Caco-2 (cell line): ENCODE data around the gene TMEM97. TPM values are rescaled to one million over a fixed set of nuclear protein-coding genes. Genes with fewer than 3 reads are reported as not detected.
A peak's percentile ranks its signal among the peaks of the same experiment; 100 is the strongest.

Source experiments
- BruUV-seq: library from RNA; stranded (reverse); fragments of 400-500 nt; replicated peaks from 2 replicates; lab custom pipeline; 2021; lab: Mats Ljungman, UMichigan
- CTCF ChIA-PET: fragments of 300-600 bp; sonication (Branson Sonifier 250); formaldehyde crosslinking; loops from one replicate; lab custom pipeline; 2022; ENCODE audit warnings: antibody characterized with exemption; lab: Charles Lee
- POLR2A ChIA-PET: fragments of 300-600 bp; sonication (Branson Sonifier 250); formaldehyde crosslinking; loops from one replicate; lab custom pipeline; 2022; ENCODE audit warnings: antibody characterized with exemption; lab: Charles Lee
- DNase-seq, 2 experiments: peaks; one replicate each; pipeline versions ENCODE4 v3.0.0 to v3.0.0-alpha.2; 2020 to 2022
- H3K27me3 ChIP-seq: replicated peaks from 2 replicates; pipeline ENCODE4 v1.6.0; 2011; ENCODE audit warnings: low read length; ENCODE audit not compliant: control insufficient read depth, insufficient read depth
- H3K36me3 ChIP-seq: 2 replicates; pipeline ENCODE4 v1.5.1; 2011; ENCODE audit warnings: low read length; ENCODE audit not compliant: control insufficient read depth, insufficient read depth
- H3K4me1 ChIP-seq: fragments of 250-450 bp; sonication (Bioruptor Pico); 2 replicates; pipeline ENCODE4 v1.5.1; 2020; ENCODE audit warnings: mild to moderate bottlenecking
- H3K4me3 ChIP-seq: 2 replicates; pipeline ENCODE4 v1.5.1; 2011; ENCODE audit warnings: low read depth, mild to moderate bottlenecking, control low read depth, low read length
- H3K9me3 ChIP-seq: fragments of 250-450 bp; sonication (Bioruptor Pico); 2 replicates; pipeline ENCODE4 v1.5.1; 2020; ENCODE audit warnings: mild to moderate bottlenecking, moderate library complexity
- H3K27ac Mint-ChIP-seq: one replicate; pipeline ENCODE4 v1.8.0; 2022; ENCODE audit warnings: mixed read lengths; ENCODE audit not compliant: unreplicated experiment
- H3K27me3 Mint-ChIP-seq: one replicate; pipeline ENCODE4 v1.8.0; 2022; ENCODE audit warnings: mixed read lengths; ENCODE audit not compliant: insufficient read depth, unreplicated experiment
- H3K36me3 Mint-ChIP-seq: one replicate; pipeline ENCODE4 v1.8.0; 2022; ENCODE audit warnings: mild to moderate bottlenecking, mixed read lengths; ENCODE audit not compliant: insufficient read depth, unreplicated experiment
- H3K4me1 Mint-ChIP-seq: one replicate; pipeline ENCODE4 v1.8.0; 2022; ENCODE audit warnings: low read depth, mixed read lengths; ENCODE audit not compliant: unreplicated experiment
- H3K4me3 Mint-ChIP-seq: one replicate; pipeline ENCODE4 v1.8.0; 2022; ENCODE audit warnings: mild to moderate bottlenecking, moderate library complexity, mixed read lengths; ENCODE audit not compliant: unreplicated experiment
- H3K9me3 Mint-ChIP-seq: one replicate; pipeline ENCODE4 v1.8.0; 2022; ENCODE audit warnings: mixed read lengths; ENCODE audit not compliant: unreplicated experiment
- CTCF ChIP-seq, 2 experiments: fragments of 200-600 bp in 1 of 2; IDR thresholded peaks; 1 replicate in 1 of 2; 2 replicates in 1 of 2; pipeline versions ENCODE4 v1.5.1 to v1.8.0; 2011 to 2022; ENCODE audit warnings: antibody characterized with exemption in 1 of 2, control low read depth in 1 of 2, inconsistent platforms in 1 of 2, low read depth in 1 of 2, low read length in 1 of 2, mild to moderate bottlenecking in 1 of 2, moderate library complexity in 1 of 2; ENCODE audit not compliant: insufficient read depth in 1 of 2, severe bottlenecking in 1 of 2, unreplicated experiment in 1 of 2
- intact Hi-C: fragments of 100-400 bp; cut with micrococcal nuclease; formaldehyde crosslinking; loops from one replicate; pipeline ENCODE4 v1.10.0; 2022; ENCODE audit not compliant: unreplicated experiment
- total RNA-seq: library from RNA; stranded (reverse); gene quantifications from 2 replicates; pipeline ENCODE4 v1.2.3, GENCODE V29; 2022

The TMEM97 gene
- total RNA-seq, 1 experiment from 2014 or later, result 342 TPM

- H3K9me3 ChIP-seq, result no peaks in the 10 kb centered on the region
- TF ChIP-seq CTCF (IDR thresholded peaks at IDR 0.05; ENCODE audit: insufficient read depth in 1 of 2, low read depth in 1 of 2, low read length in 1 of 2, severe bottlenecking in 1 of 2, unreplicated experiment in 1 of 2), result peak in 1 of 2 experiments; percentile 67
- no peaks in the 10 kb centered on the region for H3K27me3 Mint-ChIP-seq
- intact Hi-C loops, result loop anchor here (1.0 kb wide), 1 partner anchor 34 kb away; no protein-coding TSS in a partner anchor
- H3K36me3 ChIP-seq, result peaks cover 14% of the 10 kb centered on the region
- peaks cover 54% of the 10 kb centered on the region for H3K4me1 Mint-ChIP-seq
- peak; percentile 100 for DNase-seq
- H3K4me3 Mint-ChIP-seq, result peak within 1 kb of the TSS; percentile 75
- no peaks in the 10 kb centered on the region for H3K27me3 ChIP-seq
- peak within 1 kb of the TSS; percentile 46 for H3K4me3 ChIP-seq
- H3K4me1 ChIP-seq, result peaks cover 46% of the 10 kb centered on the region
- no peaks in the 10 kb centered on the region for H3K9me3 Mint-ChIP-seq
- ChIA-PET CTCF (interaction anchor here (0.6 to 6.0 kb wide), 28 partner anchors 9 to 329 kb away, joined by 3 to 45 read pairs (median 5); partner anchors contain the start of genes IFT20, PIGS, POLDIP2 and SLC46A1), POLR2A (interaction anchor here (0.5 to 4.7 kb wide), 18 partner anchors 9 to 329 kb away, joined by 3 to 87 read pairs (median 5); partner anchors contain the start of genes IFT20, POLDIP2 and TNFAIP1)
- H3K27ac Mint-ChIP-seq, result peak within 1 kb of the TSS; percentile 88
- peaks cover 54% of the 10 kb centered on the region for H3K36me3 Mint-ChIP-seq
- BruUV-seq, result no TSS peak
Observed at GRCh38 chr17:28370035-28370743, 51.2 kb downstream of the TMEM97 start, which contains the start of gene VTN. TSS of gene VTN (minus strand) at chr17:28370307. CDS start at chr17:28370203, 104 bp downstream.

- Histone ChIP-seq H3K4me1 (peaks cover 46% of the 10 kb centered on the region), H3K27me3 (no peaks in the 10 kb centered on the region), H3K36me3 (peaks cover 14% of the 10 kb centered on the region), H3K9me3 (no peaks in the 10 kb centered on the region), H3K4me3 (peak overlapping the region; percentile 40)
- ChIA-PET POLR2A (interaction anchor here (1.0 to 4.7 kb wide), 14 partner anchors 10 to 105 kb away, joined by 3 to 87 read pairs (median 5); partner anchors contain the start of genes IFT20, POLDIP2 and TNFAIP1), CTCF (interaction anchor here (0.6 to 6.0 kb wide), 21 partner anchors 9 to 137 kb away, joined by 3 to 45 read pairs (median 5); partner anchors contain the start of genes IFT20, POLDIP2, SLC46A1 and TNFAIP1)
- Mint-ChIP-seq H3K27ac (peak overlapping the region; percentile 88), H3K9me3 (no peaks in the 10 kb centered on the region), H3K27me3 (no peaks in the 10 kb centered on the region), H3K36me3 (peaks cover 54% of the 10 kb centered on the region), H3K4me1 (peaks cover 54% of the 10 kb centered on the region), H3K4me3 (peak overlapping the region; percentile 75)
- TF ChIP-seq CTCF (IDR thresholded peaks at IDR 0.05; ENCODE audit: insufficient read depth in 1 of 2, low read depth in 1 of 2, low read length in 1 of 2, severe bottlenecking in 1 of 2, unreplicated experiment in 1 of 2), result no peak
- TSS peak; percentile 53 for BruUV-seq
- intact Hi-C loops, result loop anchor here (1.0 kb wide), 2 partner anchors 10 to 34 kb away; no protein-coding TSS in a partner anchor
- DNase-seq, result no peak
Observed at GRCh38 chr17:28370744-28371103, 51.7 kb downstream of the TMEM97 start.
